ENCODE results near the gene RPTOR. TPM values are rescaled to one million over a fixed set of nuclear protein-coding genes. Genes with fewer than 3 reads are reported as not detected.
"Not testable (repeated sequence)": the region's sequence is repeated elsewhere in the genome, so short reads cannot be mapped to it uniquely, and the experiment has no call there.

RPTOR gene
- total RNA-seq, 1 donor from 2014 or later = 21.8 TPM

DNA sequence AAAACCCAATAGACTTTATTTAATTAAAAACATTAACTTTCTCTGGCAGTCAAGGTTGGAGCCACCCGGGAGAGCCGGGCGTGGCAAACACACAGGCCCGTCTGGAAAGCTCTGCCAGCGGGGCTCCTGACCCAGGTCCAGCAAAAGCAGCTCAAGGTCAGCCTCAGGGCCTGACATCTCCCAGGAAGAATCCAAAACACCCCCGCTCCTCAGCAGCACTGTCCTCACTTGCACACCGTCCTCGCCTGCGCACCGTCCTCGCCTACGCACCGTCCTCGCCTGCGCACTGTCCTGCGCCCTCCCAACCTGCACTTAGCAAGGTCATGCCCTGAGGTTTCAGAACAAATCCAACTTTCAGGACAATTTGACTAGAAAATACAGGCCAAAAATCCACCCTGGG, 31.4 kb upstream of the RPTOR start:
- no peak for DNase-seq

DNA sequence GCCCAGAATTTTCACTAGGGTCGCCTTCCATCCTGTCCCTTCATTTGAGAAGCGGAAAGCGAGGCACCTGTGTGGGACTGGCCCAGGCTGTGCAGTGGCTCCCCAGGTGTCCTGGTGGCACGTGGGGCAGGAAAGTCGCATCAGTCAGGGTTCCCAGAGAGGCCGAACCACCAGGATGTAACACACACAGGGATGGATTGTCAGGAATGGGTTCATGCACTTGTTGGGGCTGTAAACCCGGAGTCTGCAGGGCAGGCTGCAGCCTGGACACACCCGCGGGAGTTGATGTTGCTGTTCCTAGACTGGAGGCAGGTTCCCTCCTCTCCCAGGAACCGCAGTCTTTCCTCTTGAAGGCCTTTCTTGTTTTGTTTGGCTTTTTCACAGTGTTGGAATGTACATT, 30.7 kb upstream of the RPTOR start:
- DNase-seq = no peak

DNA sequence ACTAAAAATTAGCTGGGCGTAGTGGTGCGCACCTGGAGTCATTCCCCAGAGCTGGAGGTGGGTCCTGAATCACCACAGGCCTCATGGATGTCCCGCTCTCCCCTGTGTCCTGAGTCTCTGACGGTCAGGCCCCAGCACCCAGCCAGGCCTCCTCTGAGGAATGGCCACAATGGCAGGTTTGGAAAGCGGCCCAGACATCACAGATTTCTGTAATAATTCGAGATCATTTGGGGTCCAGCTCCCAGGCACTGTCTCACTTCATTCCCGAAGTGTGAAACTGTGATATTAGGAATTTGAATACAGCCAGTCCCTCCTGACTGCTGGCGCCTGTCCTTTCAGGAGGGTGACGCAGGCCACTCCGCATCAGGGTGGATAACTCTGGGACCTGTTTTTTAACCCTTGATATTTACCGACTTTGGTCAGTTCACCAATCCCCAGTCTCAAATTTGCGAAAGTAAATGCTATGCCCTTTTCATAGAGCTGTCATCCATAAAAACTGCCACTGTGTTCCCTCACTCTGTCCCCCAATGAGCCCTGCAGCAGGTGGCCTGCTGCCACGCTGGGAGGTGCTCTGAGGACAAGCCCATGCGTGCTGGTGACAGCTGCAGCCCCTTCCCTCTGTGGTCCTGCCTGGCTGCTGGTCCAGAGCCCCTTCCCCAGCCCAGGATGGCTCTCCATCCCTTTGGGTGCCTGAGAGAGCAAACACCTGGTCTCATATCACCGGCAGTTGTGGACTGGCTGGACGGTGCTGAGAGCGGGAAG, 28.3 kb upstream of the RPTOR start:
- DNase-seq = no peak

DNA sequence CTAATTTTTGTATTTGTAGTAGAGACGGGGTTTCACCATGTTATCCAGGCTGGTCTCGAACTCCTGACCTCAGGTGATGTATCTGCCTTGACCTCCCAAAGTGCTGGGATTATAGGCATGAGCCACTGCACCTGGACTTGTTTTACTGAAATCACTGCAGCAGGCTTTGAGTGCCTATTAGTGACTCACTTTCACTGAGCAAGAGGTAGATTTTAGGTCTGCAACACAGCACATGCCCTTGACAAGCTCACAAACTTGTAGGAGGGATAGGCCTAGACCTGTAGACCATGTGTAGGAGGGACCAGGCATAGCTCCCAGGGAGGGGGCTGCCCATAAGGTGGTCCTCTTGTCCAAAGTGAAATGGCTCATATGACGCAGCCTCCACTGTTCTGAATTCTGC, 27.0 kb upstream of the RPTOR start:
- no peak for DNase-seq

DNA sequence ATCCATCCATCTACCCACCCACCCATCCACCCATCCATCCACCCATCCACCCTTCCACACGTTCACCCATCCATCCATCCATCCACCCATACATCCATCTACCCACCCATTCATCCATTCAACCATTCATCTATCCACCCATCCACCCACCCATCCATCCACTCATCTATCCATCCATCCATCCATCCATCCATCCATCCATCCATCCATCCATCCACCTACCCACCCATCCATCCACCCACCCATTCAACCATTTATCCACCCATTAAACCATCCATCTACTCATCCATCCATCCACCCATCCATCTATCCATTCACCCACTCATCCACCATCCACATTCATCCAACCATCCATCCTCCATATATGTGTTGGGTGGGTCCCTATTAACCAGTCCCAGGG, 26.2 kb upstream of the RPTOR start:
- no peak for DNase-seq

DNA sequence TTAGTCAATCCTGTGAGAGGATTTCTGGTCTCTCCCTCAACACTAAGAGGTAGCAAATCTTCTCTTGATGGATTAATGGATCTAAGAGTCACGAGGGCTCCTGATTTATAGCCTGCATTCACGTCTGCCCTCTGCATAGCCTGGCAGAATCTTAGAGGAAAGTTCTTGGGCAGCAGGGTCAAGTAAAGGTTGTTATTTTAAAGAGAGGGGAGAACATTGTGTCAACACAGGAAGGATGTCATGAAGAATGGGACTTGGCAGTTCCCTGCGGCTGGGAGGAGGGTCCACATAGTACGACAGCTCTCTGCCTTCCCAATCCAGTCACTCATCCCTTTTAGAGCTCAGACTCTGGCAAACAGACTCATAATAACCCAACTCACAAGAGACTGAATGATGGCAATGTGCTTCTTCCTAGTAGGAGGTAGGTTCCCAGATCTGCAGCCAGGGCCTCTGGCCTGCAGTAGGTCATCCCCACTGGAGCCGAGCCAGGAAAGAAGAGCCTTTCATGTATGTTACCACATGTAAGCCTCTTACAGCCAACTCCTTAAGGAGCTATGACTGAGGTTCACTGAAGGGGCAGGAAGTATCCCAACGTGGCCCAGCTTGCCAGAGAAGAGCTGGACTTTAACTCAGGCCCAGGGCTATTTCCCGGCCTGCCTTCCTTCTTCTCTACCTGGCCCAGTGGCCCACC, 25.4 kb upstream of the RPTOR start:
- DNase-seq = peak; percentile 54

DNA sequence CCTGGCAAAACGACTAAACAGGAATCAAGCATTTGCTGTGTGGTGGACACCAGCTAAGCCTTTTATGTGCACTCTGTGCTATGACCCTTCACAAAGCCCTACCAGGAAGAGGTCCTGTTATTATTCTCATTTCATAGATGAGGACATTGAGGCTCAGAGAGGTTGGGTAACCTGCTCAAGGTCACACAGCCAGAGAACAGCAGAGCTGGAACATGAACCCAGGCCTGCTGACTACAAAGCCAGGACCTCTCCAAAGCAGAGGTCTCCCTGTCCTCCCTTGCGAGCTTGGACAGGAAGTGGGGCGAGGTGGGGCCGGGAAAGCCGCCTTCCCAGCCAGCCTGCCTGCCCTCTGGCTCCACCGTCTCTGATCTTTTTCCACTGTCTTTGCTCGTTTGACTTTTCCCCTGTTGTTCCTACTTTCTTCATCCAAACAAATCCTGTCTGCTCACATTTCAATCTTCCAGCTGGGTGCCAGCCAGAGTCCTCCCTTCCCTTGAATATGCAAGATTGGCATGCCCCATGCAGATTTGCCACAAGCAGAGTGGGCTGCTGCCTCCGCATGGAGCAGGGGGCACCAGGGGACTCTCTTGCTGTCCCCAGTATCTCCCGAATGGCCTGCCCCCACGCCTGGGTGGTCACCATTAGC, 23.7 kb upstream of the RPTOR start:
- no peak for DNase-seq

DNA sequence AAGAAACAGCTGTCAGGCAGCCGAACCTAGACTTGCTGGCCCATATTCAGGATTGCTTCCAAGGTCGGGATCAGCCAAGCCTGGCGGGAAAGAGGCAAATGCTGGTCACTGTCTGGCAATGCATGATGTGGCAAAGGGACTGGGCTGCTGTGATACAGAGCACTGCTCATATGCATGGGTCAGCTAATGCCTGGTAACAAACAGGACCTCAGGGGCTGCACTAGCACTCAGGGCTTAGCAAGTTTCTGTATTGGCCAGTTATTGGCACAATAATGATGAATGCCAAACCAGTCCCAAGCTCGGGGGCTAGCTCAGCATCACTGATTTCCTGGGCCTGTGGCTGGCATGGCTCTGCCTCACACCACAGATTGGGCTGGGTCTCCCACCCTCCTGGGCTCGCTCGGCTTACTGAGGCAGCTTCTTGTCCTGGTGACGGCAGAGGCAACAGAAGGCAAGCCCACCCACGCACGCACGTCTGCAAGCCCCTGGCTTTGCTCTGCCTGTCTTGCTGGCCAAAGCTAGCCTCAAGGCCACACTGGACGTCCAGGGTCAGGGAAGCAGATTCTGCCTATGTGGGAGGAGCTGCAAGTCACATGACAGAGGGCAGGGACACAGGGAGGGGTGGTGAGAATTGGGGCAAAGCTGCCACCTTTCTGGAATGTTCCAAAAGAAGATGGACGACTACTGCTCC, 21.4 kb upstream of the RPTOR start:
- DNase-seq = no peak

DNA sequence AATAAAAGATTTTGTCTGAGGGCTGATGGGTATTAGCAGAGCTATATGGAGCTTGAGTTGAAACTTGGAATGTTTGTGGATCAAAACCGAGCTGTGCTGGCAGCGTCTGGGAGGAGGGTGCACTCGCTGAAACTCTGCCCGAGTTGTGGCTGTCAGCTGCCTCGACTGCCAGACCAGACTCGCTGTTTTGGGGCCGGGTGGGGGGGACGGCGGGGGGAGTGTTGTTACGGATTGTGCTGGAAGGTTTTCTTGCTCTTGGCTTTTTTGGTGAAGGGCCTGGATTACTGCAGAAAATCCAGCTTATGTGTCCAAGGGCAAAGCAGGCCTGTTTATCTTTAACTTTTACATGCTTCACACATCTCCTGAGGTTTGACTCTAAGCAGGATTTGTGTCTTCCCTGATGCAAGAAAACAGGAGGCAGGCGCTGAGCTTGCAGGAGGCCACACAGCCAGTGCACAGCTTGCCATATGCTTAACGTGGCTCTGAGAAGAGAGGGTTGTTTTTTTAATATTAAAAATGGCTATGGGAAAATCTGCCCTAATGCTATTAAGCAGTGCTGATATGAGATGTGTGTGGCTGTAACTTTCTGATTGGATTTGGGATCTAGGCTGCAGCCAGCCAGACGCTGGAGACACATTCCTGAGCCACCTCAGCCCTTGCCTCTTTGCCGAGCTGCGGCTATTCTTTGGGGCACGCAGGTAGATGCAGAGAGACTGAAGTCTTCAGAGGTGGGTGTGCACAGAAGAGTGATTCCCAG, 20.5 kb upstream of the RPTOR start:
- DNase-seq = no peak

DNA sequence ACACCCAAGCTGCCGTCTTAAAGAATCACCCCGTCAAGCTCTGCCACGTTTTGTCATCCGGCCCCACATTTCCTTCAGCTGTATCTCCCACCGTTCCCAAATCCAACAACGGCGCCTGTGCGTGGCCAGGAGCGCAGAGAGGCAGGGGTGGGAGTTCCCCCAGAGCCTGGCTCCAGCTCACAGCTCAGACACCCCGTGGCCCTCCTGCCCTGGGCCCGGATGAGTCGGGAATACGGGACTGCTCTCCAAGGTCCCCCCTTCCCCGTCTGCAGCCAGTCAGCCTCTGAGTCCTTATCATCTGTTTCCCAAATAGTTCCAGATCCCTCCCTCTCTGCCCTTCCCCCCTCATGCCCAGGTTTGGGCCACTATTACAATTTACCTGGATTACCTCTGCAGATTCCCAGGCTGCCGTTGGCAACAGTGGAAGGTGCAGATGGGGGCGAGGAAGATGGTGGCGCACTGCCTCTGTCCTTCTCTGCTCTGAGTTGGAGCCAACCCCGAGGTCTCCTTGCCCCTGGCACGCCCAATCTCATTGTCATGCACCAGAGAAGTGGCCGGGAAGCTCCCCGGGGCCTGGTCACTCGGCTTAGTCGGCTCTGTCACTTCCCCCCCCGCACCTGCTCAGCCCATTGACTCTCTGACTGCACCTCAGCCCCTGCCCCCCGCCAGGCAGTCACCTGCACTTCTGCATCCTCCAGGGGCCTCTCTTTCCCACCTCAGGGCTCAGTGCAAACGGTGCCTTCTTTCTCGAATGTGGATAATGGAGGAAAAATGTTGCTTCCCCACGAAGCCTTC, 18.3 kb upstream of the RPTOR start:
- no peak for DNase-seq

DNA sequence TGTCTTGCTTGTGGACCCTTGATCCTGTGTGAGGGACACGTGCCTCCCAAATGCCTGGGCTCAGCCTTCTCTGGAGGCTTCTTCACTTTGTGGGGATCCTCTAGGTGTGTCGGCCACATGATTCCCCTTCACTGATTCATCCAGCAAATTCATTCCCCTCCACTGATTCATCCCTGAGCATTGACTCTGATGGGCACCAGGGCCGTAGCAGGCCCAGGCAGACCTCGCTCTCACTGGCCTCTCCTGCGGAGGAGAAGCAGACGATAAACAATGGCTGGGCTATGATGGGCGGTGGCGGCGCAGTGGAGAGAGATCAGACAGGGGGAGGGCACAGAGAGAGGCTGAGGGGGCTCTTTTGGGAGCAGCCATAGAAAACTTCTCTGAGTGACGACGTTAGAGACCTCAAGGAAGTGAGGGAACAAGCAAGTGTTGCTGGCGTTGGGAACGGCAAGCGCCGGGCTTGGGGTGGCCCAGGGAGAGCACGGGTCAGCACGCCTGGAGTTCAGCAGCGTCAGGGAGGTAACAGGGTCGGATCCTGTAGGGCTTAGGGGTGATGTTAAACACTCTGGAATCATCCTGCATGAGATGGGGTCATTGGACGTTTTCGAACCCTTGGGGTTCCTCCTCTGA, 17.5 kb upstream of the RPTOR start:
- DNase-seq = no peak

DNA sequence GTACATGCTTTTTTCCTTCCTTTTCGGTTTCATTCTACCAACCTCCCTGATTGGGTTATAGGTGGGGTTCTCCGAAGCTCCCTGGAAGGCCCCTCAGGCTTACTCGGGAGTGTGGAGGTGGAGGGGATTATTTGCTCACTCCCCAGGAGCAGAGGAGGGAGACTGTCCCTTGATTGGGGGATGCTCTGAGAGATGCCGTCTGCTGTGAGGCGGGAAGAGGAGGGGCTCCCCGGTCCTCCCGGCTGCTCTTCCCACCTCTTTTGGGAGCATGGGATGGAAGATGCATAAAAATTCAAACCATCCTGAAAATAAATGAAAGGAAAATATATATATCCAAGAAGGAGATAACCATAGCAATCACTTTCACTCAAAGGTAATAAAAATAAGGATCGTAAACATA, 16.1 kb upstream of the RPTOR start:
- no peak for DNase-seq

DNA sequence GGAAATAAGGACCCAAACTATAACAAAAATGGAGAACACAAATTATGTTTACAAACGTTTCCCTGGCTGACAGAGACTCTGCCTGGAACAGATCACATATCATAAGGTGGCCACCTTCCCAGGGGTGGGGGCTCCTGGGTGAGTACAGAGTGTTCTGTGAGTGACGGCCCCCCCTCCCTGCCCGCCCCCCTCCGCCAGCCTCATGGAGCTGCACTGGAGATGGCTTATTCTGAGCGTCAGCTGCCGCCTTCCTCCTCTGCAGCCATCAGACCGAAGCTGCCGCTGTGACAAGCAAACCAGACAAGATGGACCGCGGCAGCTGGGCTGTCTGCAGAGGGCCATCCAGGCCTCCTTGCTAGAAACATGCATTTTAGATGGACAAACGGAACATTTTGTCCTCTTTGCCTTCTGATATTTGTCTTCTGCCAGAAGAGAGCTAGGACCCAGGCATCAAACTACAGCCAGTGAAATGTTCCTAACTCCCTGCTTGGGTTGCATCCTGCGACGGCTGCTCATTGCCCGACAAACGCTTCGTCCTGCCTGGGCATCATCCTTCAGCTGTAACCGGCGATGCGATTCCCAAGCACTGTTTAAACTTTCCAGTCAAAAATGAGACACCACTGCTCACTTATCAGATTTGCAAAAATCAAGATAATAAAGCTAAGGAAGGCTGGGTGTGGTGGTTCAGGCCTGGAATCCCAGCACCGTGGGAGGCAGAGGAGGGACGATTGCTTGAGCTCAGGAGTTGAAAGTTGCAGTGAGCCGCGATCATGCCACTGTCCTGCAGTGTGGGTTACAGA, 15.3 kb upstream of the RPTOR start:
- no peak for DNase-seq

DNA sequence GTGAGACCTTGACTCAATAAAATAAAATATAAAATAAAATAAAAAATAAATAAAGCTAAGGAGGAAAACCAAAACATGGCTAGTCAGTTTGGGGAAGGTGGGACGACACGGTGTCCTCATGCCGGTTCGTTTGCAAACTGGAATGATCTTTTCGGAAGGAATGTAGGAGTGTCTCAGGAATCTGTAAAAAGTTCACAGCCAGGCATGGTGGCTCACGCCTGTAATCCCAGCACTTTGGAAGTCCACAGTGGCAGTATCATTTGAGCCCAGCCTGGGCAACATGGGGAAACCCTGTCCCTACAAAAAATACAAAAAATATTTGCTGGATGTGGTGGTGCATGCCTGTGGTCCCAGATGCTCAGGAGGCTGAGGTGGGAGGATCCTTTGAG, 14.7 kb upstream of the RPTOR start:
- no peak for DNase-seq

DNA sequence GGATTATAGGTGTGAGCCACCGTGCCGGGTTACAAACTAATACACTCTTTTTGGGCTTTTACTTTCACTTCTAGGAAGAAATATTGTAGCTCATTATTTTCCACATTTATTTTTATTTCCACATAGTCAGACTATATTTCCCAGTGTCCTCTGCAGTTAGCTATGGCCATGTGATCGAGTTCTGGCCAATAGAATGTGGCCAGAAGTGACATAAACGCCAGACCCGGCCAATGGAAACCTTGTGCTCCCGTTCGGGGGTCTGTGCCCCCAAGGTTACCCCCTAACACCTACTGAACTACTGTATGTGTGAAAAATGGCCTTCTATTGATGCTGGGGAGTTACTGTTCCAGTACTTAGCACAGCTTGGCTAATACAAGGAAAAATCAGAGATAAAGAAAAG, 13.2 kb upstream of the RPTOR start:
- no peak for DNase-seq

DNA sequence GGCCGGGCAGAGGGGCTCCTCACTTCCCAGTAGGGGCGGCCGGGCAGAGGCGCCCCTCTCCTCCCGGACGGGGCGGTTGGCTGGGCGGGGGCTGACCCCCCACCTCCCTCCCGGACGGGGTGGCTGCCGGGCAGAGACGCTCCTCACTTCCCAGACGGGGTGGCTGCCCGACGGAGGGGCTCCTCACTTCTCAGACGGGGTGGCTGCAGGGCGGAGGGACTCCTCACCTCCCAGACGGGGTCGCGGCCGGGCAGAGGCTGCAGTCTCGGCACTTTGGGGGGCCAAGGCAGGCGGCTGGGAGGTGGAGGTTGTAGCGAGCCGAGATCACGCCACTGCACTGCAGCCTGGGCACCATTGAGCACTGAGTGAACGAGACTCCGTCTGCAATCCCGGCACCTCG, 7.3 kb upstream of the RPTOR start:
- DNase-seq = not testable (repeated sequence)

DNA sequence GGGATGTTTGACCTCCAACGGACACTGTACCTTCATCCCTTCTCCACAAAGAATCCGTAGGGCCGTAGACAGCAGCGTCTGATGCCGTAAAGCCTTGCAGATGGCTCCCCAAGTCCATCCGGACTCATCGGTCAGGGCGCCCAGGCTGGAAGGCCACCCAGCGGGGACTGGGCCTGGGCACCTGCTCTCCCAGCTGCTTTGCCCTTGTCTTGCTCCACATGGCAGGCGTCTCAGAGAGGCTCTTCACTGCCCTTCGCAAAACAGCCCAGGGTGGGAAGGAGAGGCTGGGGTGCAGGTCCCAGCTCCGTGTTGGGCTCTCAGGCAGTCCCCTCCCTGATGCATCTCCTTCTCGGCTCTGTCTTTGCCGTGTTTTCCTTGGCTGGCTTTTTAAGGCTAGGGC, 6.2 kb upstream of the RPTOR start:
- no peak for DNase-seq

DNA sequence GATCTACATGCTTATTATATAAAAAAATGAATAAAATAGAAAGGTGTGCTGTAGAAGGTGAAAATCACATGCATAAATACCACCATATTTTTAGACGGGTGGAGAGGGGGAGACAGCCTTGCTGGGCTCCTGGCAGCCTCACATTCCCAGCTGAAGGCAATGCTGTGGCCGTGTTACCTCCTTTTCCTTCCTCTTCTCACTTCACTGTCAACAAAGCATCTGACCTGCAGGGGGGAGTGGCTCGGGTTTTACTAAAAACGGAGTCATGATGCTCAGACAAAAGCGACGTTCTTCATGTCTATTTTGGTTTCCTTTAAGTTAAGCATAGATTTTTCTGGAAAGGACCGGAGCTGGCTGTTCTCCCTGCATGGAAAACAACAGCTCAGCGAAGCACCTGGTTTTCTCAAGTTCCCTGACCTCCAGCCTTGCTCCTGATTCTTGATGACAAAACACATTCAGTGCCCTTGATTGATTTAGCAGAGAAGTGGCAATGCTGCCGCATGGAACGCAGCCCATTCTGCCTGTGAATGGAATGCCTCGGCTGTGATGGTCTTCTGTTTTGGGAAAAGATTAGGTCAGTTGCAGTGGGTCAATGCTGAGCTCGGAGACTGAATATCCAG, 5.5 kb upstream of the RPTOR start:
- DNase-seq = peak; percentile 11

DNA sequence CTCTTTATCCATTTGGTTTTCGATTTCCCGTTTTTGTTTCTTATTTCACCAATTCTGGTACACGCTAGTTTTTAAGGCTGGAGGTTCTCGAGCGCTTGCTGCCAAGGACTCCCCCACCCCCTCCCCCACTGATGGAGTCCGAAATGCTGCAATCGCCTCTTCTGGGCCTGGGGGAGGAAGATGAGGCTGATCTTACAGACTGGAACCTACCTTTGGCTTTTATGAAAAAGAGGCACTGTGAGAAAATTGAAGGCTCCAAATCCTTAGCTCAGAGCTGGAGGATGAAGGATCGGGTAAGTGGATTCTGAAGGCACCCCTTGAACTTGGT, 825 bp downstream of the RPTOR start:
- peak; percentile 20 for DNase-seq

DNA sequence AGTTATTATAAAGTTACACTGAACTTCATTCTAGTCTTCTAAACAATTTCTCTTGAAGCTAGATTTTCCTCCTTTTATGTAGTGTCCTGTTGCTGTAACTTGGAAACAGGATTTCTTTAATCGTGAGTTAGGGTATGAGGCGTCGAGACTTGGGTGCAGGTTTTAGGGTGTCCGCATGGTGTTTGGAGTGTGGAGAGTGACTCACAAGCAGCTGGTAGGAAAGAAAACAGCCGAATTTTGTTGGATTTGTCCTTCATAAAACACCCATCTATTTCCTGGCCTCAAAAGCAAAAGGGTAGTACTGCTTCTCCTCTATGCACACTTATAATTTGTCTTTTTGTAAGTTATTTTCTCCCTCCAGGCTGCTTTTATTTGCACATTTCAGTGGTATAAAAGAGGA, 1.6 kb downstream of the RPTOR start:
- no peak for DNase-seq

Measured in dermis blood vessel endothelial cell (primary cell).